GM23338 (cell line): ENCODE results near the gene NDST3. TPM values are rescaled to one million over a fixed set of nuclear protein-coding genes. Genes with fewer than 3 reads are reported as not detected.

Experiments used
- ATAC-seq: fragments of 200-7000 bp; cut with Tn5 transposase; 3 replicates; pipeline ENCODE4 v1.9.1; 2020
- DNase-seq: peaks from one replicate; pipeline ENCODE4 v3.0.0-alpha.2; 2015; ENCODE audit warnings: low spot score
- H2AFZ ChIP-seq: fragments of 200-600 bp; sonication (generic); 2 replicates; pipeline ENCODE4 v1.8.0; 2016; ENCODE audit warnings: antibody characterized with exemption, mild to moderate bottlenecking, moderate library complexity
- H3F3A ChIP-seq: fragments of 200-600 bp; sonication (generic); replicated peaks from 2 replicates; pipeline ENCODE4 v1.8.0; 2017; ENCODE audit warnings: antibody characterized with exemption, mixed run types, low read depth
- H3K27ac ChIP-seq: fragments of 200-600 bp; sonication (generic); 2 replicates; pipeline ENCODE4 v1.6.1; 2016; ENCODE audit warnings: low read depth
- H3K27me3 ChIP-seq: fragments of 200-600 bp; sonication (generic); 2 replicates; pipeline ENCODE4 v1.8.0; 2016; ENCODE audit warnings: mild to moderate bottlenecking, mixed run types, moderate library complexity; ENCODE audit not compliant: insufficient read depth
- H3K36me3 ChIP-seq: fragments of 200-600 bp; sonication (generic); 2 replicates; pipeline ENCODE4 v1.8.0; 2016; ENCODE audit warnings: mild to moderate bottlenecking; ENCODE audit not compliant: insufficient read depth
- H3K4me1 ChIP-seq: fragments of 200-600 bp; sonication (generic); 2 replicates; pipeline ENCODE4 v1.8.0; 2016; ENCODE audit warnings: mild to moderate bottlenecking, moderate library complexity; ENCODE audit not compliant: insufficient read depth
- H3K4me2 ChIP-seq: fragments of 200-600 bp; sonication (generic); 2 replicates; pipeline ENCODE4 v1.7.1; 2017; ENCODE audit warnings: mixed run types
- H3K4me3 ChIP-seq: fragments of 200-600 bp; sonication (generic); 2 replicates; pipeline ENCODE4 v1.6.1; 2016; ENCODE audit warnings: mixed run types
- H3K79me2 ChIP-seq: fragments of 200-600 bp; sonication (generic); replicated peaks from 2 replicates; pipeline ENCODE4 v1.8.0; 2017; ENCODE audit warnings: mild to moderate bottlenecking; ENCODE audit not compliant: insufficient read depth
- H3K9me2 ChIP-seq: fragments of 200-600 bp; sonication (generic); 2 replicates; pipeline ENCODE4 v1.8.0; 2017; ENCODE audit not compliant: insufficient read depth
- H4K20me1 ChIP-seq: fragments of 200-600 bp; sonication (generic); replicated peaks from 2 replicates; pipeline ENCODE4 v1.8.0; 2017; ENCODE audit warnings: mild to moderate bottlenecking; ENCODE audit not compliant: insufficient read depth
- H3K27ac Mint-ChIP-seq: 2 replicates; pipeline ENCODE4 v1.8.0; 2020; ENCODE audit warnings: inconsistent platforms, mild to moderate bottlenecking, moderate library complexity, mixed read lengths
- H3K27me3 Mint-ChIP-seq: 3 replicates; pipeline ENCODE4 v1.8.0; 2022; ENCODE audit warnings: low read depth, mild to moderate bottlenecking, moderate library complexity, mixed read lengths, inconsistent platforms; ENCODE audit not compliant: insufficient read depth, poor library complexity
- H3K36me3 Mint-ChIP-seq: 3 replicates; pipeline ENCODE4 v1.8.0; 2021; ENCODE audit warnings: low read depth, mild to moderate bottlenecking, inconsistent platforms, moderate library complexity, mixed read lengths
- H3K4me1 Mint-ChIP-seq: 3 replicates; pipeline ENCODE4 v1.8.0; 2020; ENCODE audit warnings: mild to moderate bottlenecking, inconsistent platforms, mixed read lengths
- H3K4me3 Mint-ChIP-seq: 3 replicates; pipeline ENCODE4 v1.8.0; 2021; ENCODE audit warnings: moderate library complexity, mild to moderate bottlenecking, inconsistent platforms, mixed read lengths
- H3K9me3 Mint-ChIP-seq: 3 replicates; pipeline ENCODE4 v1.8.0; 2020; ENCODE audit warnings: moderate library complexity, mild to moderate bottlenecking, inconsistent platforms, mixed read lengths
- CREB1 ChIP-seq: fragments of 250-450 bp; sonication (Bioruptor Pico); IDR thresholded peaks from 2 replicates; pipeline ENCODE4 v1.5.0; 2020; ENCODE audit warnings: low read depth, mild to moderate bottlenecking, moderate library complexity
- EZH2 ChIP-seq: fragments of 200-600 bp; sonication (generic); IDR thresholded peaks from one replicate; pipeline ENCODE4 v1.8.0; 2017; ENCODE audit warnings: antibody characterized with exemption, mild to moderate bottlenecking, low read depth; ENCODE audit not compliant: unreplicated experiment
- EZH2phosphoT487 ChIP-seq: fragments of 200-600 bp; sonication (generic); IDR thresholded peaks from one replicate; pipeline ENCODE4 v1.8.1; 2018; ENCODE audit warnings: antibody characterized with exemption; ENCODE audit not compliant: unreplicated experiment
- NANOG ChIP-seq: IDR thresholded peaks from 2 replicates; pipeline ENCODE4 v1.6.1; 2016; ENCODE audit warnings: antibody characterized with exemption, borderline replicate concordance
- POLR2AphosphoS5 ChIP-seq: IDR thresholded peaks from 2 replicates; pipeline ENCODE4 v1.6.1; 2016; ENCODE audit warnings: antibody characterized with exemption, low read depth
- STAT1 ChIP-seq: IDR thresholded peaks from one replicate; pipeline ENCODE4 v1.6.1; 2016; ENCODE audit warnings: antibody characterized with exemption; ENCODE audit not compliant: unreplicated experiment
- ZNF114 ChIP-seq: fragments of 250-450 bp; sonication (Bioruptor Pico); IDR thresholded peaks from 2 replicates; pipeline ENCODE4 v1.5.0; 2020; ENCODE audit warnings: mild to moderate bottlenecking, moderate library complexity
- ZNF331 ChIP-seq: fragments of 250-450 bp; sonication (Bioruptor Pico); IDR thresholded peaks from 2 replicates; pipeline ENCODE4 v1.5.0; 2020; ENCODE audit warnings: low read depth, mild to moderate bottlenecking, moderate library complexity
- polyA plus RNA-seq: library from polyadenylated mRNA; unstranded; fragments of >200 nt; fragmentation: Nextera tagmentation; extraction: Ambion mirVana; gene quantifications from 2 replicates; pipeline ENCODE4 v1.2.1, GENCODE V29; 2016
- total RNA-seq: library from RNA; depleted of rRNA; stranded (reverse); fragments of >200 nt; shearing (Covaris generic); gene quantifications from 2 replicates; pipeline ENCODE4 v1.2.3, GENCODE V29; 2014
- TF ChIP-seq, protein P1 (sequence below): IDR thresholded peaks from one replicate; pipeline ENCODE4 v1.6.1; 2018; ENCODE audit warnings: antibody characterized with exemption; ENCODE audit not compliant: unreplicated experiment
- TF ChIP-seq, protein P2 (sequence below), 2 experiments: fragments of 200-600 bp in 1 of 2; sonication (generic) in 1 of 2; conservative IDR thresholded peaks; 2 replicates each; pipeline versions ENCODE4 v1.5.1 to v1.6.1; 2016 to 2017; ENCODE audit warnings: antibody characterized with exemption in 2 of 2, low read depth in 2 of 2, mild to moderate bottlenecking in 2 of 2, moderate library complexity in 1 of 2
- TF ChIP-seq, protein P3 (sequence below): IDR thresholded peaks from 2 replicates; pipeline ENCODE4 v1.6.1; 2016; ENCODE audit warnings: antibody characterized with exemption

The NDST3 gene
- total and polyA plus RNA-seq, 2 experiments from 2014 or later, result 0.19 to 0.56 TPM

DNA sequence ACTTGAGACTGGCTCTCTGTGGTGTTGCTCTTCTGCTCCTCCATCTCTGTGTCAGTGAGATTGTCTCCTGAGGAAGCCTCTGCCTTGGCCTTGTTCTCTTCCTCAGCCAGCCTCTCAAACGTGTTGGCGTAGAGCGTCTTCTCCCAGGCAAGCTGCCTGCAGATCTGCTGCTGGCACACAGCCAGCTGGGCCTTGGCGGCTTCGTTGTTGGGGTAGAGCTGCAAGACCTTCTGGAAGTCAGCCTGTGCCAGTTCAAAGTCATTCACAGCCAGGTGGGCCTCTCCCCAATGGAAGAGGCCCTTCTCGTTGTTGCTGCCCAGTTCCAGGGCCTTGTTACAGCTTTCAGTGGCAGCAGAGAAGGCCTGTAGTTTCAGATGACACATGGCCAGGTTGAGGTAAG lies 159.1 kb downstream of the NDST3 start:
- H3K9me3 Mint-ChIP-seq, result peaks cover 8% of the 10 kb centered on the region; the same call in 2 of the 3 replicates
- no peaks in the 10 kb centered on the region for H3K79me2 ChIP-seq
- no peak overlapping the region for H3K4me2 ChIP-seq
- no peak overlapping the region for H3K4me3 Mint-ChIP-seq
- ATAC-seq (no peak), DNase-seq (no peak)
- no peaks in the 10 kb centered on the region for H3F3A ChIP-seq
- no peak overlapping the region for H3K27ac Mint-ChIP-seq
- TF ChIP-seq ZNF114 (CRISPR knock-in tag), result no peak
- no peak for TF ChIP-seq EZH2phosphoT487
- TF ChIP-seq, protein P1, sequence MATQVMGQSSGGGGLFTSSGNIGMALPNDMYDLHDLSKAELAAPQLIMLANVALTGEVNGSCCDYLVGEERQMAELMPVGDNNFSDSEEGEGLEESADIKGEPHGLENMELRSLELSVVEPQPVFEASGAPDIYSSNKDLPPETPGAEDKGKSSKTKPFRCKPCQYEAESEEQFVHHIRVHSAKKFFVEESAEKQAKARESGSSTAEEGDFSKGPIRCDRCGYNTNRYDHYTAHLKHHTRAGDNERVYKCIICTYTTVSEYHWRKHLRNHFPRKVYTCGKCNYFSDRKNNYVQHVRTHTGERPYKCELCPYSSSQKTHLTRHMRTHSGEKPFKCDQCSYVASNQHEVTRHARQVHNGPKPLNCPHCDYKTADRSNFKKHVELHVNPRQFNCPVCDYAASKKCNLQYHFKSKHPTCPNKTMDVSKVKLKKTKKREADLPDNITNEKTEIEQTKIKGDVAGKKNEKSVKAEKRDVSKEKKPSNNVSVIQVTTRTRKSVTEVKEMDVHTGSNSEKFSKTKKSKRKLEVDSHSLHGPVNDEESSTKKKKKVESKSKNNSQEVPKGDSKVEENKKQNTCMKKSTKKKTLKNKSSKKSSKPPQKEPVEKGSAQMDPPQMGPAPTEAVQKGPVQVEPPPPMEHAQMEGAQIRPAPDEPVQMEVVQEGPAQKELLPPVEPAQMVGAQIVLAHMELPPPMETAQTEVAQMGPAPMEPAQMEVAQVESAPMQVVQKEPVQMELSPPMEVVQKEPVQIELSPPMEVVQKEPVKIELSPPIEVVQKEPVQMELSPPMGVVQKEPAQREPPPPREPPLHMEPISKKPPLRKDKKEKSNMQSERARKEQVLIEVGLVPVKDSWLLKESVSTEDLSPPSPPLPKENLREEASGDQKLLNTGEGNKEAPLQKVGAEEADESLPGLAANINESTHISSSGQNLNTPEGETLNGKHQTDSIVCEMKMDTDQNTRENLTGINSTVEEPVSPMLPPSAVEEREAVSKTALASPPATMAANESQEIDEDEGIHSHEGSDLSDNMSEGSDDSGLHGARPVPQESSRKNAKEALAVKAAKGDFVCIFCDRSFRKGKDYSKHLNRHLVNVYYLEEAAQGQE, result no peak
- no peaks in the 10 kb centered on the region for H3K27me3 Mint-ChIP-seq
- peaks cover 21% of the 10 kb centered on the region for H3K4me1 ChIP-seq
- no peaks in the 10 kb centered on the region for H4K20me1 ChIP-seq
- H3K9me2 ChIP-seq, result no peaks in the 10 kb centered on the region
- no peak overlapping the region for H3K4me3 ChIP-seq
- H3K27me3 ChIP-seq, result no peaks in the 10 kb centered on the region
- peaks cover 25% of the 10 kb centered on the region for H3K36me3 Mint-ChIP-seq
- H3K27ac ChIP-seq, result no peak overlapping the region
- H2AFZ ChIP-seq, result no peak overlapping the region
- no peaks in the 10 kb centered on the region for H3K36me3 ChIP-seq
- peaks cover 20% of the 10 kb centered on the region for H3K4me1 Mint-ChIP-seq

DNA sequence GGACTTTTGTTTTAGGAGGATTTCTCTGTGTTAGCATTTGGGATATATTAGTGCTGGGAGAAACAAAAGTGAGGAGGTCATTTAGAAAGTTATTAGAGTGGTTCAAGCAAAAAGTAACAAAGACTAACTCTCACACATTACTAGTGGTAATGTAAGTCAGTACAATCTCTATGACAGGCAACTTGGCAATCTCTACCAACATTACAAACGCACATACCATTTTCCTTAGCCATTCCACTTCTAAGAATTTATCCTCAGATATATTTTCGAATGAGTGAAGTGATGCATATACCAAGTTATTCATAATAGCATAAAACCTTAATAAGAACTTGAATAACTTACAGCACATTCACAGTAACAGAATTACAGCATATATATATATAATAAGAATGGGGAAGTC lies 172.3 kb downstream of the NDST3 start:
- no peak for DNase-seq
- peaks cover 11% of the 10 kb centered on the region for H3K4me1 Mint-ChIP-seq
- no peak overlapping the region for H3K4me3 Mint-ChIP-seq
- no peak overlapping the region for H3K27ac ChIP-seq
- H3K27ac Mint-ChIP-seq, result no peak overlapping the region
- H3K79me2 ChIP-seq, result no peaks in the 10 kb centered on the region
- H3K36me3 Mint-ChIP-seq, result no peaks in the 10 kb centered on the region
- H3K9me3 Mint-ChIP-seq, result 0 out of 3 replicates have a peak, but pooled peaks cover 5% of the 10 kb centered on the region
- H3K36me3 ChIP-seq, result no peaks in the 10 kb centered on the region
- H3K4me2 ChIP-seq, result no peak overlapping the region
- peaks cover 9% of the 10 kb centered on the region; the same call in 1 of the 2 replicates for H3K4me1 ChIP-seq
- no peaks in the 10 kb centered on the region for H3K27me3 Mint-ChIP-seq
- ATAC-seq, result no peak
- H3K27me3 ChIP-seq, result no peaks in the 10 kb centered on the region
- no peaks in the 10 kb centered on the region for H3K9me2 ChIP-seq
- H4K20me1 ChIP-seq, result no peaks in the 10 kb centered on the region
- no peaks in the 10 kb centered on the region for H3F3A ChIP-seq
- H3K4me3 ChIP-seq, result no peak overlapping the region
- no peak overlapping the region for H2AFZ ChIP-seq
- TF ChIP-seq ZNF114 (CRISPR knock-in tag) (no peak), EZH2phosphoT487 (no peak), ZNF331 (CRISPR knock-in tag) (no peak), NANOG (no peak), CREB1 (CRISPR knock-in tag) (no peak), STAT1 (no peak), EZH2 (no peak), POLR2AphosphoS5 (no peak)
- TF ChIP-seq, protein P2, sequence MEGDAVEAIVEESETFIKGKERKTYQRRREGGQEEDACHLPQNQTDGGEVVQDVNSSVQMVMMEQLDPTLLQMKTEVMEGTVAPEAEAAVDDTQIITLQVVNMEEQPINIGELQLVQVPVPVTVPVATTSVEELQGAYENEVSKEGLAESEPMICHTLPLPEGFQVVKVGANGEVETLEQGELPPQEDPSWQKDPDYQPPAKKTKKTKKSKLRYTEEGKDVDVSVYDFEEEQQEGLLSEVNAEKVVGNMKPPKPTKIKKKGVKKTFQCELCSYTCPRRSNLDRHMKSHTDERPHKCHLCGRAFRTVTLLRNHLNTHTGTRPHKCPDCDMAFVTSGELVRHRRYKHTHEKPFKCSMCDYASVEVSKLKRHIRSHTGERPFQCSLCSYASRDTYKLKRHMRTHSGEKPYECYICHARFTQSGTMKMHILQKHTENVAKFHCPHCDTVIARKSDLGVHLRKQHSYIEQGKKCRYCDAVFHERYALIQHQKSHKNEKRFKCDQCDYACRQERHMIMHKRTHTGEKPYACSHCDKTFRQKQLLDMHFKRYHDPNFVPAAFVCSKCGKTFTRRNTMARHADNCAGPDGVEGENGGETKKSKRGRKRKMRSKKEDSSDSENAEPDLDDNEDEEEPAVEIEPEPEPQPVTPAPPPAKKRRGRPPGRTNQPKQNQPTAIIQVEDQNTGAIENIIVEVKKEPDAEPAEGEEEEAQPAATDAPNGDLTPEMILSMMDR (conservative IDR thresholded peaks at IDR 0.05; ENCODE audit: low read depth in 2 of 2), result no peak
- TF ChIP-seq, protein P3, sequence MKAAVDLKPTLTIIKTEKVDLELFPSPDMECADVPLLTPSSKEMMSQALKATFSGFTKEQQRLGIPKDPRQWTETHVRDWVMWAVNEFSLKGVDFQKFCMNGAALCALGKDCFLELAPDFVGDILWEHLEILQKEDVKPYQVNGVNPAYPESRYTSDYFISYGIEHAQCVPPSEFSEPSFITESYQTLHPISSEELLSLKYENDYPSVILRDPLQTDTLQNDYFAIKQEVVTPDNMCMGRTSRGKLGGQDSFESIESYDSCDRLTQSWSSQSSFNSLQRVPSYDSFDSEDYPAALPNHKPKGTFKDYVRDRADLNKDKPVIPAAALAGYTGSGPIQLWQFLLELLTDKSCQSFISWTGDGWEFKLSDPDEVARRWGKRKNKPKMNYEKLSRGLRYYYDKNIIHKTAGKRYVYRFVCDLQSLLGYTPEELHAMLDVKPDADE, result no peak
- TF ChIP-seq, protein P1, result no peak
